Endothelial cell of umbilical vein (primary cell): ENCODE data around the gene SLC10A4. TPM values are rescaled to one million over a fixed set of nuclear protein-coding genes. Genes with fewer than 3 reads are reported as not detected.

Source experiments
- BruUV-seq: library from RNA; stranded (reverse); fragments of 400-500 nt; replicated peaks from 2 replicates; lab custom pipeline; 2021; lab: Mats Ljungman, UMichigan
- CTCF ChIA-PET: fragments of 300-600, 350-600 bp; sonication (Branson Sonifier 250); formaldehyde crosslinking; loops from one replicate; lab custom pipeline; 2021; ENCODE audit warnings: antibody characterized with exemption, inconsistent platforms; lab: Charles Lee
- POLR2A ChIA-PET: fragments of 300-600, 350-600 bp; sonication (Branson Sonifier 250); formaldehyde crosslinking; loops from one replicate; lab custom pipeline; 2021; ENCODE audit warnings: antibody characterized with exemption, inconsistent platforms; lab: Charles Lee
- DNase-seq: peaks from one replicate; pipeline ENCODE4 v3.0.0-alpha.2; 2011; ENCODE audit warnings: low read depth, low spot score
- FAIRE-seq: peaks from 2 replicates; lab custom pipeline; 2011; peaks lifted over from hg19 to GRCh38; lab: Jason Lieb, UNC
- H2AFZ ChIP-seq: 2 replicates; pipeline ENCODE4 v1.6.0; 2012; ENCODE audit warnings: low read depth, low read length, control low read depth, inconsistent platforms
- H3K27ac ChIP-seq: 2 replicates; pipeline ENCODE4 v1.5.1; 2011; ENCODE audit warnings: low read depth, mild to moderate bottlenecking, control low read depth, low read length, moderate library complexity; ENCODE audit not compliant: insufficient read depth
- H3K27me3 ChIP-seq, 2 experiments: 2 replicates each; pipeline versions ENCODE4 v1.6.0 to v1.6.1; 2011; ENCODE audit warnings: low read length in 2 of 2, mixed read lengths in 1 of 2; ENCODE audit not compliant: control insufficient read depth in 2 of 2, insufficient read depth in 2 of 2
- H3K36me3 ChIP-seq, 2 experiments: 2 replicates in 1 of 2; 3 replicates in 1 of 2; pipeline ENCODE4 v1.5.1; 2011; ENCODE audit warnings: low read length in 2 of 2, mild to moderate bottlenecking in 1 of 2, moderate library complexity in 1 of 2; ENCODE audit not compliant: control insufficient read depth in 2 of 2, insufficient read depth in 2 of 2; ENCODE audit errors: extremely low read depth in 1 of 2
- H3K4me1 ChIP-seq: 3 replicates; pipeline ENCODE4 v1.5.1; 2011; ENCODE audit warnings: mild to moderate bottlenecking, low read length; ENCODE audit not compliant: control insufficient read depth, insufficient read depth; ENCODE audit errors: extremely low read depth
- H3K4me2 ChIP-seq: 2 replicates; pipeline ENCODE4 v1.6.1; 2011; ENCODE audit warnings: low read length, control low read depth, mixed read lengths; ENCODE audit not compliant: insufficient read depth
- H3K4me3 ChIP-seq, 3 experiments: fragments of 200-600 bp in 1 of 3; sonication (generic), shearing (Covaris generic) in 1 of 3; replicated peaks in 1 of 3; 2 replicates each; pipeline ENCODE4 v1.5.1; 2011 to 2016; ENCODE audit warnings: control low read depth in 3 of 3, low read length in 3 of 3, mild to moderate bottlenecking in 2 of 3, inconsistent platforms in 1 of 3, low read depth in 1 of 3, moderate library complexity in 1 of 3; ENCODE audit not compliant: insufficient read depth in 1 of 3
- H3K79me2 ChIP-seq: 2 replicates; pipeline ENCODE4 v1.6.0; 2012; ENCODE audit warnings: low read length, inconsistent platforms; ENCODE audit not compliant: control insufficient read depth, insufficient read depth
- H3K9ac ChIP-seq: replicated peaks from 2 replicates; pipeline ENCODE3; 2011; ENCODE audit warnings: low read length, control low read depth; ENCODE audit not compliant: insufficient read depth; ENCODE audit errors: extremely low read depth
- H3K9me1 ChIP-seq: replicated peaks from 3 replicates; pipeline ENCODE4 v1.6.0; 2011; ENCODE audit warnings: mild to moderate bottlenecking, low read length; ENCODE audit not compliant: control insufficient read depth, insufficient read depth; ENCODE audit errors: extremely low read depth
- H3K9me3 ChIP-seq: replicated peaks from 2 replicates; pipeline ENCODE4 v1.5.1; 2012; ENCODE audit warnings: low read length, inconsistent platforms; ENCODE audit not compliant: control insufficient read depth, insufficient read depth
- H4K20me1 ChIP-seq: replicated peaks from 2 replicates; pipeline ENCODE3; 2011; ENCODE audit warnings: mild to moderate bottlenecking, low read length; ENCODE audit not compliant: control insufficient read depth, insufficient read depth; ENCODE audit errors: extremely low read depth
- EZH2 ChIP-seq: IDR thresholded peaks from 2 replicates; pipeline ENCODE4 v1.6.1; 2012; ENCODE audit warnings: borderline replicate concordance, low read depth, mild to moderate bottlenecking, moderate library complexity, low read length, inconsistent platforms; ENCODE audit not compliant: severe bottlenecking
- FOS ChIP-seq: IDR thresholded peaks from 2 replicates; pipeline ENCODE4 v1.6.1; 2011; ENCODE audit warnings: mild to moderate bottlenecking, low read length, moderate library complexity, borderline replicate concordance; ENCODE audit not compliant: insufficient read depth
- GATA2 ChIP-seq: IDR thresholded peaks from 2 replicates; pipeline ENCODE4 v1.7.0; 2011; ENCODE audit warnings: low read depth, mild to moderate bottlenecking, moderate library complexity, mixed read lengths, low read length; ENCODE audit not compliant: insufficient read length, insufficient read depth
- JUN ChIP-seq: IDR thresholded peaks from 2 replicates; pipeline ENCODE4 v1.6.1; 2011; ENCODE audit warnings: borderline replicate concordance, low read depth; ENCODE audit not compliant: insufficient read length, insufficient read depth
- MYC ChIP-seq: IDR thresholded peaks from one replicate; pipeline ENCODE4 v1.6.1; 2011; ENCODE audit warnings: mild to moderate bottlenecking, low read depth, low read length
- POLR2A ChIP-seq: IDR thresholded peaks from 2 replicates; pipeline ENCODE4 v1.6.1; 2012; ENCODE audit warnings: low read depth, mild to moderate bottlenecking, control low read depth, low read length
- POLR2AphosphoS5 ChIP-seq: IDR thresholded peaks from 2 replicates; pipeline ENCODE4 v1.6.1; 2012; ENCODE audit warnings: low read depth, mild to moderate bottlenecking, control low read depth, low read length, moderate library complexity; ENCODE audit not compliant: insufficient read depth
- dilution Hi-C: fragments of 300-500 bp; cut with MboI; formaldehyde crosslinking; loops from one replicate; pipeline ENCODE4 v1.15.0; 2019; ENCODE audit warnings: low sequenced_read_pairs; ENCODE audit not compliant: extremely low pct_ligation_motif_present
- intact Hi-C: fragments of 100-400 bp; cut with micrococcal nuclease; formaldehyde crosslinking; loops from one replicate; pipeline ENCODE4 v1.10.0; 2022
- polyA plus RNA-seq, 4 experiments: library from polyadenylated mRNA; depleted of rRNA in 3 of 4; stranded (reverse) in 3 of 4; unstranded in 1 of 4; fragments of >200 nt; gene quantifications; 2 replicates each; pipeline versions ENCODE4 v1.2.1 to v1.2.3, GENCODE V29; 2011 to 2012; ENCODE audit warnings: missing spikeins in 1 of 4
- total RNA-seq: library from RNA; stranded (reverse); gene quantifications from 2 replicates; pipeline ENCODE4 v1.2.3, GENCODE V29; 2021
- TF ChIP-seq, protein P1 (sequence below), 2 donors: IDR thresholded peaks; 1 replicate in 1 of 2; 2 replicates in 1 of 2; pipeline ENCODE4 v1.5.1; 2011; ENCODE audit warnings: low read length in 2 of 2, mild to moderate bottlenecking in 2 of 2, moderate library complexity in 2 of 2, control low read depth in 1 of 2, inconsistent platforms in 1 of 2, low read depth in 1 of 2; ENCODE audit not compliant: insufficient read depth in 1 of 2; ENCODE audit errors: extremely low read depth in 1 of 2
- TF ChIP-seq, protein P2 (sequence below): IDR thresholded peaks from 2 replicates; pipeline ENCODE4 v1.6.1; 2011; ENCODE audit not compliant: insufficient read depth, insufficient read length

Gene SLC10A4
- total and polyA plus RNA-seq, 2 donors (not counting 3 experiments of a cell fraction or from before 2014, with no cell fraction given) = 0.06 TPM; not detected in 1

DNA sequence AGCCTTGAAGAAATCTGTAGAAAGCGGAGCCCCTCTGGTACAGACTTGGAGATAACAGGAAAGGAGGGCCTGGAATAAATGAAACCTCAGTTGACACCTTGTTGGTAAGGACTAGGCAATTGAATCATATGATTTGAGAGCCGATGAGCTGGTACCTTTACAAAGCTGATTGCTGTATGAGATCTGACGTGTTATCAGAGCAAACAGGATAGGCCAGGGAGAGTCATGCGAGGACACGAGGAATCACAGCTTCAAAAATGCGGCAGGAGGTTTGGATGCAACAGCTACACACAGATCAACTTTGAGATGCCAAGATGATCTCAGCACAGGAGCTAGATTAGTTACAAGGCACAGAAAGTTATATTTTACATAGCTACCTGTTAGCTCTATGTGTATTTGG lies 7.4 kb upstream of the SLC10A4 start:
- Histone ChIP-seq H2AFZ (no peak overlapping the region), H3K27me3 (peaks cover 5 to 10% of the 10 kb centered on the region in 2 experiments), H3K4me3 (no peak overlapping the region), H3K79me2 (no peaks in the 10 kb centered on the region), H3K27ac (no peak overlapping the region), H3K9me3 (no peaks in the 10 kb centered on the region), H3K4me2 (no peak overlapping the region), H3K9ac (no peak overlapping the region), H3K4me1 (no peaks in the 10 kb centered on the region), H3K9me1 (no peaks in the 10 kb centered on the region), H3K36me3 (no peaks in the 10 kb centered on the region), H4K20me1 (no peaks in the 10 kb centered on the region)
- no TSS peak for BruUV-seq
- DNase-seq (no peak), FAIRE-seq (no peak)
- ChIA-PET POLR2A (no interaction called here), CTCF (interaction anchor here (0.7 to 1.8 kb wide), 3 partner anchors 9 to 15 kb away, joined by 3 to 6 read pairs (median 4); no protein-coding TSS in a partner anchor)
- TF ChIP-seq FOS = no peak
- no peak for TF ChIP-seq MYC
- TF ChIP-seq POLR2A = no peak
- TF ChIP-seq, protein P1, sequence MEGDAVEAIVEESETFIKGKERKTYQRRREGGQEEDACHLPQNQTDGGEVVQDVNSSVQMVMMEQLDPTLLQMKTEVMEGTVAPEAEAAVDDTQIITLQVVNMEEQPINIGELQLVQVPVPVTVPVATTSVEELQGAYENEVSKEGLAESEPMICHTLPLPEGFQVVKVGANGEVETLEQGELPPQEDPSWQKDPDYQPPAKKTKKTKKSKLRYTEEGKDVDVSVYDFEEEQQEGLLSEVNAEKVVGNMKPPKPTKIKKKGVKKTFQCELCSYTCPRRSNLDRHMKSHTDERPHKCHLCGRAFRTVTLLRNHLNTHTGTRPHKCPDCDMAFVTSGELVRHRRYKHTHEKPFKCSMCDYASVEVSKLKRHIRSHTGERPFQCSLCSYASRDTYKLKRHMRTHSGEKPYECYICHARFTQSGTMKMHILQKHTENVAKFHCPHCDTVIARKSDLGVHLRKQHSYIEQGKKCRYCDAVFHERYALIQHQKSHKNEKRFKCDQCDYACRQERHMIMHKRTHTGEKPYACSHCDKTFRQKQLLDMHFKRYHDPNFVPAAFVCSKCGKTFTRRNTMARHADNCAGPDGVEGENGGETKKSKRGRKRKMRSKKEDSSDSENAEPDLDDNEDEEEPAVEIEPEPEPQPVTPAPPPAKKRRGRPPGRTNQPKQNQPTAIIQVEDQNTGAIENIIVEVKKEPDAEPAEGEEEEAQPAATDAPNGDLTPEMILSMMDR (IDR thresholded peaks at IDR 0.05; ENCODE audit: extremely low read depth in 1 of 2, insufficient read depth in 1 of 2, low read depth in 1 of 2, low read length in 2 of 2) = no peak
- TF ChIP-seq EZH2 = no peak
- no peak for TF ChIP-seq POLR2AphosphoS5
- no peak for TF ChIP-seq GATA2
- TF ChIP-seq JUN = no peak
- TF ChIP-seq, protein P2, sequence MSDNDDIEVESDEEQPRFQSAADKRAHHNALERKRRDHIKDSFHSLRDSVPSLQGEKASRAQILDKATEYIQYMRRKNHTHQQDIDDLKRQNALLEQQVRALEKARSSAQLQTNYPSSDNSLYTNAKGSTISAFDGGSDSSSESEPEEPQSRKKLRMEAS = no peak
- dilution Hi-C loops (no loop called here), intact Hi-C loops (no loop called here)
